ENCODE measurements around the gene PTPRK. TPM values are rescaled to one million over a fixed set of nuclear protein-coding genes. Genes with fewer than 3 reads are reported as not detected.

PTPRK gene
- total and polyA plus RNA-seq, 2 experiments from 2014 or later: 26.9 to 56.4 TPM

- Histone ChIP-seq H3K4me3 (no peak overlapping the region), H3F3A (replicated peaks; ENCODE audit: low read depth) (no peaks in the 10 kb centered on the region), H3K4me1 (ENCODE audit: insufficient read depth) (no peaks in the 10 kb centered on the region), H3K36me3 (ENCODE audit: insufficient read depth) (no peaks in the 10 kb centered on the region), H3K27me3 (ENCODE audit: insufficient read depth) (no peaks in the 10 kb centered on the region), H3K9me2 (ENCODE audit: insufficient read depth) (no peaks in the 10 kb centered on the region), H4K20me1 (replicated peaks; ENCODE audit: insufficient read depth) (no peaks in the 10 kb centered on the region), H3K4me2 (no peak overlapping the region), H3K27ac (ENCODE audit: low read depth) (0 out of 2 replicates have a peak overlapping the region, but pooled peaks have one; percentile 28), H2AFZ (no peak overlapping the region), H3K79me2 (replicated peaks; ENCODE audit: insufficient read depth) (no peaks in the 10 kb centered on the region)
- Mint-ChIP-seq H3K4me1 (peaks cover 11% of the 10 kb centered on the region; the same call in 2 of the 3 replicates), H3K9me3 (no peaks in the 10 kb centered on the region), H3K36me3 (ENCODE audit: low read depth) (no peaks in the 10 kb centered on the region), H3K27me3 (ENCODE audit: insufficient read depth, low read depth, poor library complexity) (no peaks in the 10 kb centered on the region), H3K4me3 (no peak overlapping the region), H3K27ac (no peak overlapping the region)
- no peak for TF ChIP-seq POLR2AphosphoS5 (IDR thresholded peaks at IDR 0.05; ENCODE audit: low read depth)
- TF ChIP-seq ZNF331 (CRISPR knock-in tag; IDR thresholded peaks at IDR 0.05; ENCODE audit: low read depth): no peak
- TF ChIP-seq EZH2 (IDR thresholded peaks at IDR 0.05; ENCODE audit: low read depth, unreplicated experiment): no peak
- ATAC-seq (no peak), DNase-seq (ENCODE audit: low spot score) (no peak)
Observed at GRCh38 chr6:128039543-128039942, 480.9 kb downstream of the PTPRK start.

GRCh38 chr6:128036808-128037570 lies 483.4 kb downstream of the PTPRK start:
- Mint-ChIP-seq H3K4me1 (peaks cover 11% of the 10 kb centered on the region; the same call in 2 of the 3 replicates), H3K27me3 (ENCODE audit: insufficient read depth, low read depth, poor library complexity) (no peaks in the 10 kb centered on the region), H3K4me3 (no peak overlapping the region), H3K27ac (no peak overlapping the region), H3K36me3 (ENCODE audit: low read depth) (no peaks in the 10 kb centered on the region), H3K9me3 (no peaks in the 10 kb centered on the region)
- ATAC-seq (no peak), DNase-seq (ENCODE audit: low spot score) (no peak)
- Histone ChIP-seq H3K4me1 (ENCODE audit: insufficient read depth) (no peaks in the 10 kb centered on the region), H3K36me3 (ENCODE audit: insufficient read depth) (no peaks in the 10 kb centered on the region), H2AFZ (no peak overlapping the region), H3F3A (replicated peaks; ENCODE audit: low read depth) (no peaks in the 10 kb centered on the region), H3K9me2 (ENCODE audit: insufficient read depth) (no peaks in the 10 kb centered on the region), H4K20me1 (replicated peaks; ENCODE audit: insufficient read depth) (no peaks in the 10 kb centered on the region), H3K4me3 (no peak overlapping the region), H3K27me3 (ENCODE audit: insufficient read depth) (no peaks in the 10 kb centered on the region), H3K4me2 (no peak overlapping the region), H3K27ac (ENCODE audit: low read depth) (no peak overlapping the region), H3K79me2 (replicated peaks; ENCODE audit: insufficient read depth) (no peaks in the 10 kb centered on the region)
- no peak for TF ChIP-seq ZNF462 (CRISPR knock-in tag; IDR thresholded peaks at IDR 0.05)
- TF ChIP-seq NANOG (IDR thresholded peaks at IDR 0.05; ENCODE audit: borderline replicate concordance): no peak
- TF ChIP-seq CREB1 (CRISPR knock-in tag; IDR thresholded peaks at IDR 0.05; ENCODE audit: low read depth): no peak
- no peak for TF ChIP-seq EZH2 (IDR thresholded peaks at IDR 0.05; ENCODE audit: low read depth, unreplicated experiment)
- TF ChIP-seq ETS1 (IDR thresholded peaks at IDR 0.05): no peak
- no peak for TF ChIP-seq ZNF331 (CRISPR knock-in tag; IDR thresholded peaks at IDR 0.05; ENCODE audit: low read depth)
- no peak for TF ChIP-seq STAT1 (IDR thresholded peaks at IDR 0.05; ENCODE audit: unreplicated experiment)
- no peak for TF ChIP-seq EZH2phosphoT487 (IDR thresholded peaks at IDR 0.05; ENCODE audit: unreplicated experiment)
- no peak for TF ChIP-seq CTCF (conservative IDR thresholded peaks at IDR 0.05; ENCODE audit: low read depth in 2 of 2)
- no peak for TF ChIP-seq ZNF114 (CRISPR knock-in tag; IDR thresholded peaks at IDR 0.05)
- no peak for TF ChIP-seq POLR2AphosphoS5 (IDR thresholded peaks at IDR 0.05; ENCODE audit: low read depth)
- TF ChIP-seq JUNB (IDR thresholded peaks at IDR 0.05; ENCODE audit: unreplicated experiment): no peak
